Left ventricle myocardium inferior (tissue), 1 donor: ENCODE results near the gene SSBP2. TPM values are rescaled to one million over a fixed set of nuclear protein-coding genes. Genes with fewer than 3 reads are reported as not detected.

Source experiments
- DNase-seq: peaks from one replicate; pipeline ENCODE4 v3.0.0-alpha.2; 2020
- H3K27ac ChIP-seq: fragments of 200-600 bp; replicated peaks from 2 replicates; pipeline ENCODE4 v1.8.0; 2021
- H3K27me3 ChIP-seq: fragments of 200-600 bp; 2 replicates; pipeline ENCODE4 v1.8.0; 2021; ENCODE audit warnings: low read depth
- H3K36me3 ChIP-seq: fragments of 200-600 bp; 2 replicates; pipeline ENCODE4 v1.8.0; 2021
- H3K4me1 ChIP-seq: fragments of 200-600 bp; 2 replicates; pipeline ENCODE4 v1.8.0; 2021
- H3K4me3 ChIP-seq: fragments of 200-600 bp; 2 replicates; pipeline ENCODE4 v1.8.0; 2021; ENCODE audit warnings: mild to moderate bottlenecking, moderate library complexity
- H3K9me3 ChIP-seq: fragments of 200-600 bp; replicated peaks from 2 replicates; pipeline ENCODE4 v1.8.0; 2021
- CTCF ChIP-seq: fragments of 200-600 bp; IDR thresholded peaks from 2 replicates; pipeline ENCODE4 v1.8.0; 2021; ENCODE audit warnings: antibody characterized with exemption, mild to moderate bottlenecking, borderline replicate concordance
- intact Hi-C: fragments of 100-400 bp; cut with micrococcal nuclease; formaldehyde crosslinking; loops from one replicate; pipeline ENCODE4 v1.11.0; 2022
- total RNA-seq: library from RNA; stranded (reverse); fragmentation: NEBNext Ultra II Directional; extraction: Animal tissue kit (Norgen Biotek cat#: 25700); gene quantifications from one replicate; pipeline ENCODE4 v1.2.1, GENCODE V29; 2021
- donor health status: DM: no; HTN: yes; CAD: no; lungs with severe emphysema.

Gene SSBP2
- total RNA-seq, 1 donor from 2014 or later: 40.7 TPM

GRCh38 chr5:81383867-81384266 lies 367.0 kb downstream of the SSBP2 start:
- Histone ChIP-seq H3K36me3 (no peaks in the 10 kb centered on the region), H3K27me3 (peaks cover 17% of the 10 kb centered on the region), H3K9me3 (peaks cover under 1% of the 10 kb centered on the region), H3K4me3 (no peak overlapping the region), H3K27ac (no peak overlapping the region), H3K4me1 (no peaks in the 10 kb centered on the region)
- TF ChIP-seq CTCF: no peak
- DNase-seq: no peak
- intact Hi-C loops: no loop called here

GRCh38 chr5:81371354-81371876 lies 379.5 kb downstream of the SSBP2 start:
- DNase-seq: no peak
- Histone ChIP-seq H3K4me1 (no peaks in the 10 kb centered on the region), H3K4me3 (no peak overlapping the region), H3K36me3 (no peaks in the 10 kb centered on the region), H3K9me3 (no peaks in the 10 kb centered on the region), H3K27ac (no peak overlapping the region), H3K27me3 (peaks cover 13% of the 10 kb centered on the region)
- no peak for TF ChIP-seq CTCF
- intact Hi-C loops: no loop called here

- H3K9me3 ChIP-seq: no peaks in the 10 kb centered on the region
- H3K4me3 ChIP-seq: no peak overlapping the region
- TF ChIP-seq CTCF: no peak
- no peaks in the 10 kb centered on the region for H3K4me1 ChIP-seq
- no peaks in the 10 kb centered on the region for H3K36me3 ChIP-seq
- intact Hi-C loops: no loop called here
- DNase-seq: no peak
- H3K27ac ChIP-seq: no peak overlapping the region
- H3K27me3 ChIP-seq: peaks cover 13% of the 10 kb centered on the region
These were observed 380.0 kb downstream of the SSBP2 start for GRCh38 chr5:81370912-81371311.

- TF ChIP-seq CTCF: no peak
- Histone ChIP-seq H3K27ac (no peak overlapping the region), H3K4me1 (no peaks in the 10 kb centered on the region), H3K4me3 (no peak overlapping the region), H3K9me3 (no peaks in the 10 kb centered on the region), H3K27me3 (no peaks in the 10 kb centered on the region), H3K36me3 (no peaks in the 10 kb centered on the region)
- intact Hi-C loops: no loop called here
- DNase-seq: no peak
These were observed 385.4 kb downstream of the SSBP2 start for GRCh38 chr5:81365541-81365940.

- Histone ChIP-seq H3K27ac (no peak overlapping the region), H3K4me1 (no peaks in the 10 kb centered on the region), H3K4me3 (no peak overlapping the region), H3K9me3 (no peaks in the 10 kb centered on the region), H3K36me3 (no peaks in the 10 kb centered on the region), H3K27me3 (peaks cover 10% of the 10 kb centered on the region)
- intact Hi-C loops: no loop called here
- no peak for TF ChIP-seq CTCF
- no peak for DNase-seq
These were observed 387.6 kb downstream of the SSBP2 start for GRCh38 chr5:81363093-81363871.

Other genes with a start within 250 kb of the SSBP2 start
- 6.0 TPM for gene ATG10, start 220.9 kb upstream of the SSBP2 start, total RNA-seq